DND-41 (cell line): ENCODE measurements around the gene SHROOM3.

ENCODE experiments used
- ATAC-seq: fragments of 200-7000 bp; cut with Tn5 transposase; 3 replicates; pipeline ENCODE4 v1.9.1; 2021; ENCODE audit warnings: low read depth; ENCODE audit not compliant: insufficient read depth
- DNase-seq: peaks from one replicate; pipeline ENCODE4 v3.0.0-alpha.2; 2020
- H2AFZ ChIP-seq: 2 replicates; pipeline ENCODE4 v1.6.0; 2012; ENCODE audit warnings: low read depth, low read length
- H3K27ac ChIP-seq: 2 replicates; pipeline ENCODE4 v1.5.1; 2012; ENCODE audit warnings: low read length, inconsistent platforms
- H3K27me3 ChIP-seq: fragments of 200-600 bp; sonication (generic); 2 replicates; pipeline ENCODE4 v1.6.0; 2012; ENCODE audit warnings: low read length, mild to moderate bottlenecking, inconsistent platforms; ENCODE audit not compliant: insufficient read depth, poor library complexity
- H3K36me3 ChIP-seq: 2 replicates; pipeline ENCODE4 v1.5.1; 2012; ENCODE audit warnings: low read length, inconsistent platforms; ENCODE audit not compliant: insufficient read depth
- H3K4me1 ChIP-seq: 2 replicates; pipeline ENCODE4 v1.5.1; 2012; ENCODE audit warnings: mild to moderate bottlenecking, low read length; ENCODE audit not compliant: insufficient read depth
- H3K4me2 ChIP-seq: 2 replicates; pipeline ENCODE4 v1.6.0; 2012; ENCODE audit warnings: mild to moderate bottlenecking, moderate library complexity, low read length, inconsistent platforms; ENCODE audit not compliant: insufficient read depth
- H3K4me3 ChIP-seq, 2 experiments: fragments of 200-600 bp in 1 of 2; shearing (Covaris generic) in 1 of 2; 2 replicates each; pipeline ENCODE4 v1.5.1; 2012 to 2016; ENCODE audit warnings: inconsistent platforms in 2 of 2, low read length in 2 of 2, mild to moderate bottlenecking in 2 of 2, low read depth in 1 of 2, moderate library complexity in 1 of 2
- H3K79me2 ChIP-seq: 2 replicates; pipeline ENCODE4 v1.6.0; 2012; ENCODE audit warnings: low read length, inconsistent platforms; ENCODE audit not compliant: insufficient read depth
- H3K9ac ChIP-seq: 2 replicates; pipeline ENCODE4 v1.6.0; 2012; ENCODE audit warnings: low read depth, mild to moderate bottlenecking, inconsistent platforms, low read length, moderate library complexity
- H3K9me3 ChIP-seq: 2 replicates; pipeline ENCODE4 v1.5.1; 2012; ENCODE audit warnings: low read length, moderate library complexity, mild to moderate bottlenecking, inconsistent platforms; ENCODE audit not compliant: insufficient read depth, severe bottlenecking
- H4K20me1 ChIP-seq: 2 replicates; pipeline ENCODE4 v1.6.0; 2012; ENCODE audit warnings: low read length; ENCODE audit not compliant: insufficient read depth
- EZH2 ChIP-seq: IDR thresholded peaks from 3 replicates; pipeline ENCODE4 v1.6.1; 2012; ENCODE audit warnings: borderline replicate concordance, low read depth, mild to moderate bottlenecking, moderate library complexity, low read length, inconsistent platforms; ENCODE audit not compliant: severe bottlenecking
- TF ChIP-seq, protein P1 (sequence below): IDR thresholded peaks from 2 replicates; pipeline ENCODE4 v1.5.1; 2012; ENCODE audit warnings: borderline replicate concordance, low read length, moderate library complexity, mild to moderate bottlenecking; ENCODE audit not compliant: poor library complexity, severe bottlenecking; ENCODE audit errors: extremely low read depth

Gene SHROOM3

GRCh38 chr4:76628251-76628650 is 193.2 kb downstream of the SHROOM3 start:
- peaks cover 5% of the 10 kb centered on the region for H3K27me3 ChIP-seq
- DNase-seq (no peak), ATAC-seq (no peak)
- no peaks in the 10 kb centered on the region for H3K36me3 ChIP-seq
- TF ChIP-seq EZH2 = no peak
- TF ChIP-seq, protein P1, sequence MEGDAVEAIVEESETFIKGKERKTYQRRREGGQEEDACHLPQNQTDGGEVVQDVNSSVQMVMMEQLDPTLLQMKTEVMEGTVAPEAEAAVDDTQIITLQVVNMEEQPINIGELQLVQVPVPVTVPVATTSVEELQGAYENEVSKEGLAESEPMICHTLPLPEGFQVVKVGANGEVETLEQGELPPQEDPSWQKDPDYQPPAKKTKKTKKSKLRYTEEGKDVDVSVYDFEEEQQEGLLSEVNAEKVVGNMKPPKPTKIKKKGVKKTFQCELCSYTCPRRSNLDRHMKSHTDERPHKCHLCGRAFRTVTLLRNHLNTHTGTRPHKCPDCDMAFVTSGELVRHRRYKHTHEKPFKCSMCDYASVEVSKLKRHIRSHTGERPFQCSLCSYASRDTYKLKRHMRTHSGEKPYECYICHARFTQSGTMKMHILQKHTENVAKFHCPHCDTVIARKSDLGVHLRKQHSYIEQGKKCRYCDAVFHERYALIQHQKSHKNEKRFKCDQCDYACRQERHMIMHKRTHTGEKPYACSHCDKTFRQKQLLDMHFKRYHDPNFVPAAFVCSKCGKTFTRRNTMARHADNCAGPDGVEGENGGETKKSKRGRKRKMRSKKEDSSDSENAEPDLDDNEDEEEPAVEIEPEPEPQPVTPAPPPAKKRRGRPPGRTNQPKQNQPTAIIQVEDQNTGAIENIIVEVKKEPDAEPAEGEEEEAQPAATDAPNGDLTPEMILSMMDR = no peak
- H3K4me3 ChIP-seq = no peak overlapping the region
- no peaks in the 10 kb centered on the region for H3K79me2 ChIP-seq
- no peak overlapping the region for H3K9ac ChIP-seq
- no peaks in the 10 kb centered on the region for H3K9me3 ChIP-seq
- H3K27ac ChIP-seq = no peak overlapping the region
- H2AFZ ChIP-seq = no peak overlapping the region
- H3K4me1 ChIP-seq = no peaks in the 10 kb centered on the region
- no peaks in the 10 kb centered on the region for H4K20me1 ChIP-seq
- no peak overlapping the region for H3K4me2 ChIP-seq

DNA sequence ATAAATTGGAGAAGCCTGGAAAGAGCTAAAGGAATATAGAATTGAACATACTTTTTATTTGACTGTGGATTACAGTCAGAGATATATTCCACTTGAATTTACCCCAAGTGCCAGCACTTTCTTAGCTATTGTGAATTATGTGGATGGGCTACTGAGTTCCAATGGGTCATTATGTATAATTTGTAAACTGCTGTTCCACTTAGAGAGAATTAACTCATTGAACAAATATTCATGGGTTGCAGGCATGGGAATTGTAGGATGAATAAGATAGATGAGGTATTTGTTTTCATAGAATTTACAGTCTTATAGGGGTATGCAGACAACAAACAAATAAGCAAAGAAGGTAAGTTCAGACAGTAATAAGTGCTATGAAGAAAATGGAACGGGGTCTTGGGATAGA is 195.7 kb downstream of the SHROOM3 start:
- TF ChIP-seq EZH2 = no peak
- TF ChIP-seq, protein P1 = no peak
- H3K4me1 ChIP-seq = no peaks in the 10 kb centered on the region
- H3K9me3 ChIP-seq = no peaks in the 10 kb centered on the region
- no peaks in the 10 kb centered on the region for H3K79me2 ChIP-seq
- H3K9ac ChIP-seq = no peak overlapping the region
- no peaks in the 10 kb centered on the region for H4K20me1 ChIP-seq
- H3K36me3 ChIP-seq = no peaks in the 10 kb centered on the region
- no peak overlapping the region for H2AFZ ChIP-seq
- H3K27me3 ChIP-seq = no peaks in the 10 kb centered on the region
- DNase-seq (no peak), ATAC-seq (no peak)
- no peak overlapping the region for H3K27ac ChIP-seq
- no peak overlapping the region for H3K4me3 ChIP-seq
- H3K4me2 ChIP-seq = no peak overlapping the region

GRCh38 chr4:76634220-76634619 is 199.2 kb downstream of the SHROOM3 start:
- Histone ChIP-seq H3K9me3 (no peaks in the 10 kb centered on the region), H3K27me3 (no peaks in the 10 kb centered on the region), H3K79me2 (no peaks in the 10 kb centered on the region), H3K4me1 (no peaks in the 10 kb centered on the region), H2AFZ (no peak overlapping the region), H3K36me3 (no peaks in the 10 kb centered on the region), H4K20me1 (no peaks in the 10 kb centered on the region), H3K27ac (no peak overlapping the region), H3K4me2 (no peak overlapping the region), H3K9ac (no peak overlapping the region), H3K4me3 (no peak overlapping the region)
- no peak for DNase-seq
- ATAC-seq = no peak
- TF ChIP-seq, protein P1 = no peak
- TF ChIP-seq EZH2 = no peak

DNA sequence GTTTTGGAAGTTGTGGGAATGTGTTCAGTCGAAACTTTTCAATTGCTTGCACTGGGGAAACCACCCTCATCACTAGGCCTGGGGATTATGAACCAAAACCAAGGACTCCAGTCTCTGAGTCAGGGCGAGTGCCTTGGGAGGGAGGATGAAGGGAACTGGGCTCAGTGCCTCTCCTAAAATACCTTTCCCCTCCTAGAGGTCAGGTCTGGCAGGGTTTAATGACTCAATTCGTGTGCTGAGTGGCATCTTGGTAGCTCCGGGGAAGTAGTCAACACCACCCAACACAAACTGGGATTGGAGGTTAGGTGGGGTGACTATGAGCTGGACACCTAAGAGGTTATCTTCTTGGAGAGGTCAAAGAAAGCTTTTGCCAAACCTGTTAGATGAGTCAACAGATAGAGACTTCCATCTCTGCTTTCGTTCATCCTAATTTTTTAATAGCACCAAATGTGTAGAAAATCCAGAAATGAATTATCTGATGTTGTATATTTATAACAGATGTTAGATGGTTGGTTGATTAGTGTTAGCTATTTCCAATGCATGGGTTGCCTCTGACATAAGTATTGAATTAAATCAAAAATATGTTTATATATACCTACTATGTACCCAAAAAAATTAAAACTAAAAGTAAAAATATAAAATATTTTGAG is 202.8 kb downstream of the SHROOM3 start:
- Histone ChIP-seq H2AFZ (no peak overlapping the region), H3K36me3 (no peaks in the 10 kb centered on the region), H3K9ac (no peak overlapping the region), H3K4me3 (no peak overlapping the region), H3K4me2 (no peak overlapping the region), H3K27me3 (no peaks in the 10 kb centered on the region), H3K79me2 (no peaks in the 10 kb centered on the region), H3K27ac (no peak overlapping the region), H3K4me1 (no peaks in the 10 kb centered on the region), H3K9me3 (no peaks in the 10 kb centered on the region), H4K20me1 (no peaks in the 10 kb centered on the region)
- DNase-seq (no peak), ATAC-seq (no peak)
- TF ChIP-seq EZH2 = no peak
- TF ChIP-seq, protein P1 = no peak
